Activated B cell treated with CpG ODN at 0.5 μM for 24 hours (primary cell): ENCODE results near the gene TNP1. TPM values are rescaled to one million over a fixed set of nuclear protein-coding genes. Genes with fewer than 3 reads are reported as not detected.

Experiments used
- ATAC-seq: fragments of 200-7000 bp; cut with Tn5 transposase; one replicate; pipeline ENCODE4 v1.10.0; 2021; ENCODE audit warnings: low read depth, mild to moderate bottlenecking, moderate library complexity
- CTCF ChIA-PET: fragments of 350-600 bp; sonication (Branson Sonifier 250); formaldehyde crosslinking; loops from one replicate; lab custom pipeline; 2021; ENCODE audit warnings: antibody characterized with exemption; lab: Charles Lee
- POLR2A ChIA-PET: fragments of 350-600 bp; sonication (Branson Sonifier 250); formaldehyde crosslinking; loops from one replicate; lab custom pipeline; 2021; ENCODE audit warnings: antibody characterized with exemption; lab: Charles Lee
- DNase-seq: peaks from one replicate; pipeline ENCODE4 v3.0.0; 2022
- H3K27ac Mint-ChIP-seq: one replicate; pipeline ENCODE4 v1.8.0; 2020; ENCODE audit warnings: mixed read lengths
- H3K27me3 Mint-ChIP-seq: one replicate; pipeline ENCODE4 v1.8.0; 2021; ENCODE audit warnings: mixed read lengths
- H3K36me3 Mint-ChIP-seq: one replicate; pipeline ENCODE4 v1.8.0; 2021; ENCODE audit warnings: low read depth, mixed read lengths
- H3K4me1 Mint-ChIP-seq: one replicate; pipeline ENCODE4 v1.8.0; 2021; ENCODE audit warnings: mixed read lengths
- H3K4me3 Mint-ChIP-seq: one replicate; pipeline ENCODE4 v1.8.0; 2020; ENCODE audit warnings: mild to moderate bottlenecking, mixed read lengths
- H3K9me3 Mint-ChIP-seq: one replicate; pipeline ENCODE4 v1.8.0; 2020; ENCODE audit warnings: mixed read lengths
- intact Hi-C: fragments of 100-400 bp; cut with micrococcal nuclease; formaldehyde crosslinking; loops from one replicate; pipeline ENCODE4 v1.15.1; 2024
- total RNA-seq: library from RNA; stranded (reverse); gene quantifications from 2 replicates; pipeline ENCODE4 v1.2.3, GENCODE V29; 2022
- TF ChIP-seq, protein P1 (sequence below): fragments of 200-600 bp; IDR thresholded peaks from one replicate; pipeline ENCODE4 v1.8.0; 2022; ENCODE audit warnings: antibody characterized with exemption, mild to moderate bottlenecking

Gene TNP1
- total RNA-seq, 1 donor from 2014 or later, result not detected

DNA sequence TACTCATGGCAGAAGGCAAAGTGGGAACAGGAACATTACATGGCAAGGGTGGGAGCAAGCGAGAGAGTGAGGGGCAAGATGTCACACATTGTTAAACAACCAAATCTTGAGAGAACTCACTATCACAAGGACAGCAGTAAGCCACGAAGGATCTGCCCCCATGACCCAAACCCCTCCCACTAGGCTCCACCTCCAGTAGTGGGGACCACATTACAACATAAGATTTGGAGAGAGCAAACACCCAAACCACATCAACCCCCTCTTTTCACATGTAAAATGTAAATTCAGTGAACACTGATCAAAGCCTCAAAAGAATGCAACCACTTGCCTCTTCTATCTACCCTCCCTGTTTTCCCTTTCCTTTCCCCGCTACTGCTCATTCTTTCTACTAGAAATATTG is 43.6 kb upstream of the TNP1 start:
- intact Hi-C loops, result no loop called here
- ChIA-PET POLR2A (no interaction called here), CTCF (no interaction called here)
- Mint-ChIP-seq H3K27me3 (peaks cover 5% of the 10 kb centered on the region), H3K4me1 (no peaks in the 10 kb centered on the region), H3K9me3 (peaks cover 16% of the 10 kb centered on the region), H3K4me3 (no peak overlapping the region), H3K36me3 (no peaks in the 10 kb centered on the region), H3K27ac (no peak overlapping the region)
- TF ChIP-seq, protein P1, sequence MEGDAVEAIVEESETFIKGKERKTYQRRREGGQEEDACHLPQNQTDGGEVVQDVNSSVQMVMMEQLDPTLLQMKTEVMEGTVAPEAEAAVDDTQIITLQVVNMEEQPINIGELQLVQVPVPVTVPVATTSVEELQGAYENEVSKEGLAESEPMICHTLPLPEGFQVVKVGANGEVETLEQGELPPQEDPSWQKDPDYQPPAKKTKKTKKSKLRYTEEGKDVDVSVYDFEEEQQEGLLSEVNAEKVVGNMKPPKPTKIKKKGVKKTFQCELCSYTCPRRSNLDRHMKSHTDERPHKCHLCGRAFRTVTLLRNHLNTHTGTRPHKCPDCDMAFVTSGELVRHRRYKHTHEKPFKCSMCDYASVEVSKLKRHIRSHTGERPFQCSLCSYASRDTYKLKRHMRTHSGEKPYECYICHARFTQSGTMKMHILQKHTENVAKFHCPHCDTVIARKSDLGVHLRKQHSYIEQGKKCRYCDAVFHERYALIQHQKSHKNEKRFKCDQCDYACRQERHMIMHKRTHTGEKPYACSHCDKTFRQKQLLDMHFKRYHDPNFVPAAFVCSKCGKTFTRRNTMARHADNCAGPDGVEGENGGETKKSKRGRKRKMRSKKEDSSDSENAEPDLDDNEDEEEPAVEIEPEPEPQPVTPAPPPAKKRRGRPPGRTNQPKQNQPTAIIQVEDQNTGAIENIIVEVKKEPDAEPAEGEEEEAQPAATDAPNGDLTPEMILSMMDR, result no peak
- DNase-seq, result no peak
- no peak for ATAC-seq

DNA sequence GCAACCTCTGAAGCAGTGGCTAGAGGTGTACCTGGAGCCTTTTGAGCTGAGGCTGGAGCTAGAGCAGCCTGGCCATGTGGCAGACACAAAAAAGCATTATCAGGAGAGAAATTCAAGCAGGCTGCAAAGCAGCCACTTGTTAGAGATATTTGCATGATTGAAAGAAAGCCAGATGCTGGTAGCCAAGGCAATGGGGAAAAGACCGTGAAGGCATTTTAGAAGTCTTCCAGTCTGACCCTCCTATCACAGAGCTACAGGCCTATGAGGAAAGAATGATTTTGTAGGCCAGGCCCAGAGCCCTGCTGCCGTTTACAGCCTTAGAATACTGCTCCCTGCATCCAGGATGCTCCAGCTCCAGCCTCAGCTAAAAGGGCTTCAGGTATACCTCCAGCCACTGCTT is 41.4 kb upstream of the TNP1 start:
- TF ChIP-seq, protein P1, result no peak
- Mint-ChIP-seq H3K9me3 (peaks cover 16% of the 10 kb centered on the region), H3K27me3 (peaks cover 9% of the 10 kb centered on the region), H3K36me3 (no peaks in the 10 kb centered on the region), H3K4me1 (no peaks in the 10 kb centered on the region), H3K4me3 (no peak overlapping the region), H3K27ac (no peak overlapping the region)
- ChIA-PET POLR2A (interaction anchor here (0.7 kb wide), 1 partner anchor 298 kb away, joined by 3 read pairs; no protein-coding TSS in a partner anchor), CTCF (no interaction called here)
- ATAC-seq (no peak), DNase-seq (no peak)
- intact Hi-C loops, result no loop called here

DNA sequence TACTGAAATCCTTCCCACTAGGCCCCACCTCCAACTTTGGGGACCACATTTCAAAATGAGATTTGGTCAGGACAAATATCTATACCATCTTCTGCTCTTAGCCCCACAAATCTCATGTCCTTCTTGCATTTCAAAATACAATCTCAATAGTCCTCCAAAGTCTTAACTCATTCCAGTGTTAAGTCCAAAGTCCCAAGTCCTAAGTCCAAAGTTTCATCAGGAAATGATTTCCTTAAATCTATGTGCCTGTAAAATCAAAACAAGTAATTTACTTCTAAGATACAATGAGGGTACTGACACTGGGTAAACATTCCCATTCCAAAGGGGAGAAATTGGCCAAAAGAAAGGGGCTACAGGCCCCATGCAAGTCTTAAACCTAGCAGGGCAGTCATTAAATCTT is 40.5 kb upstream of the TNP1 start:
- Mint-ChIP-seq H3K27me3 (peaks cover 7% of the 10 kb centered on the region), H3K27ac (no peak overlapping the region), H3K9me3 (peaks cover 16% of the 10 kb centered on the region), H3K4me1 (no peaks in the 10 kb centered on the region), H3K4me3 (no peak overlapping the region), H3K36me3 (no peaks in the 10 kb centered on the region)
- TF ChIP-seq, protein P1, result no peak
- POLR2A ChIA-PET, result no interaction called here
- no peak for ATAC-seq
- CTCF ChIA-PET, result no interaction called here
- intact Hi-C loops, result no loop called here
- no peak for DNase-seq

DNA sequence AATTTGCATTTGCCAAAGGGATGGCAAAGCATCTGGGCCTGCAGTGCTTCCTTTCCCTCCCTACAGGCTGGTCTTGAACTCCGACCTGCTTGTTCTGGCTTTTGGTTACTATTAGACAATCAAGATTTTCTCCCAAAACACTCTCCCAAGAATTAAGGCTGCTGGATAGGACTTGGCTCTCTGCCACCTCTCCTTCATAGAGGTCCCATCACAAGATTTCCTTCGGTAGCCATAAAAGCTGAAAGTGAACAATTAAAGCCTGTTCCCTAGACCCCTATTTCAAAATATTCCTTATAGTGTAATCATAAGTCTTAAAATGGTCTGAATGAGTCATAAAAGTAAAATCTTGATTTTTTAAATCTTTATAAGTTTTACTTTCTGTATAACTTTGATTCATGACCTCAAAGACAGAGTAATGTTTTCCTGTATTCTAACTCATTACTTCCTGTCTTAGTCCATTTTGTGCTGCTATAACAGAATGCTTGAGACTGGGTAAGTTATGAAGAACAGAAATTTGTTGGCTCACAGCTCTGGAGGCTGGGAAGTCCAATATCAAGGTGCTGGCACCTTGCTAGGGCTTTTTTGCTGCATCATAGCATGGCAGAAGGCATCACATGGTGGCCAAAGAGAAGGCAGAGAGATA is 37.8 kb upstream of the TNP1 start:
- Mint-ChIP-seq H3K27me3 (peaks cover 7% of the 10 kb centered on the region), H3K27ac (no peak overlapping the region), H3K4me3 (no peak overlapping the region), H3K9me3 (peaks cover 2% of the 10 kb centered on the region), H3K36me3 (no peaks in the 10 kb centered on the region), H3K4me1 (no peaks in the 10 kb centered on the region)
- POLR2A ChIA-PET, result no interaction called here
- DNase-seq (no peak), ATAC-seq (no peak)
- TF ChIP-seq, protein P1, result no peak
- intact Hi-C loops, result no loop called here
- CTCF ChIA-PET, result no interaction called here

DNA sequence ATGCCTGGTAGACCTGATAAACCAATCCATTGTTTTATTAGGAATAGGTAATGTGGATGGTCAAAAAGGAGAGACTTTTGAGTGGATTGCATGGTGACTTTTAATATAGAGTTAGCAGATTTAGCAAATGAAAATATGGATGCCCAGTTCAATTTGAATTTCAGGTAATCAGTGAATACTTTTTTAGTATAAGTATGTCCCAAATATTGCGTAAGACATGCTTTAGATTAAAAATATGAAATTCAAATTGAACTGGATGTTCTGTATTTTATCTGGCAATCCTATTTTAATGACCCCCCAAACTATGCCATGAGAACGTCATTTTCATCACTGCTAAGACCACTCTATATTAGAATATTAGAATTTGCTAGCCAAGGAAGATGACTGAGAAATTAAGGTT is 30.3 kb upstream of the TNP1 start:
- H3K4me1 Mint-ChIP-seq, result no peaks in the 10 kb centered on the region
- POLR2A ChIA-PET, result no interaction called here
- CTCF ChIA-PET, result no interaction called here
- TF ChIP-seq, protein P1, result no peak
- no peak for ATAC-seq
- no peak for DNase-seq
- intact Hi-C loops, result no loop called here
- H3K27ac Mint-ChIP-seq, result no peak overlapping the region
- H3K9me3 Mint-ChIP-seq, result no peaks in the 10 kb centered on the region
- peaks cover 3% of the 10 kb centered on the region for H3K27me3 Mint-ChIP-seq
- H3K4me3 Mint-ChIP-seq, result no peak overlapping the region
- H3K36me3 Mint-ChIP-seq, result no peaks in the 10 kb centered on the region
